Epithelial cell of esophagus (primary cell): ENCODE results near the gene ESCO1.

Source experiments
- DNase-seq: peaks from one replicate; pipeline ENCODE4 v3.0.0; 2010; ENCODE audit warnings: low read depth
- H3K4me3 ChIP-seq: 2 replicates; pipeline ENCODE4 v1.5.1; 2011; ENCODE audit warnings: mild to moderate bottlenecking, low read length, control low read depth
- CTCF ChIP-seq: IDR thresholded peaks from 2 replicates; pipeline ENCODE4 v1.5.1; 2011; ENCODE audit warnings: low read depth, mild to moderate bottlenecking, low read length, control low read depth, inconsistent platforms; ENCODE audit not compliant: insufficient read depth; ENCODE audit errors: missing control alignments

The ESCO1 gene

GRCh38 chr18:21526463-21526862 is 74.0 kb downstream of the ESCO1 start:
- H3K4me3 ChIP-seq: no peak overlapping the region
- DNase-seq: no peak
- TF ChIP-seq CTCF: no peak

- no peak overlapping the region for H3K4me3 ChIP-seq
- no peak for DNase-seq
- no peak for TF ChIP-seq CTCF
These were observed 74.6 kb downstream of the ESCO1 start for GRCh38 chr18:21525916-21526315.

DNA sequence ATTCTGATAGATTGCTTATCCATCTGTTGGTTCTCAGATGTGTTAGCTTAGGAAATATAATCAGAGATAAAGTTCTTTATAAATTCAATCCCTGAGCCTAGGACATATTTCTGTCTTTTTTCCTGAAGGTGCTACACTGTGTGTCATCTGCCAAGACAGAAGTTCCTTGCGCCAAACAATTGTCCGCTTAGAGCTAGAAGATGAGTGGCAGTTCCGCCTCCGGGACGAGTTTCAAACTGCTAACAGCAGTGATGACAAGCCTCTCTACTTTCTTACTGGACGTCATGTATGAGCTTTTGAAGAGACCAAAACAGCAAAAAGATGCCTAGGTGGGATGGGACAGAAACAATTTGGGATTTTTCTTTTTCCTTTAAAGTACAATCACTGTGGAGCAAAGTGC is 78.0 kb downstream of the ESCO1 start:
- no peak for DNase-seq
- no peak overlapping the region for H3K4me3 ChIP-seq
- TF ChIP-seq CTCF: no peak

- DNase-seq: peak; percentile 32
- no peak overlapping the region for H3K4me3 ChIP-seq
- TF ChIP-seq CTCF: no peak
These were observed 86.8 kb downstream of the ESCO1 start for GRCh38 chr18:21513741-21514140.

DNA sequence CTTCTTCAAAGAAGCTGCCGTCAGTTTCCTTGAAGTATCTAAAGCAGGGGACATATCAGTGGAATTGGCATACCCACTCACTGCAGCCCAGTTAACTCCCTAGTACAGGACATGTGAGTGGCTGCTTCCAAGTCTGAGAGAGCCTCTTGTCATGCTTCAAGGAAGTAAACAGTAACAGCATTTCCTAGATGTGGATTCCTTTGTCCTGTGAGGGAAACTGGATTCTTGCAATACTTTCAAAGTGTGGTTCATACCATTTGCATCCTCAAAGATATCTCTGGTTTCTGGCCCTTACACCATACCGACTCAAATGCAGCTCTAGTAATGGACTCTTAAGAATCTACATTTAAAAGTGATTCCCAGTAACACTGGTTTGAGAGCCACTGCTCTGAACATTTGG is 87.2 kb downstream of the ESCO1 start:
- no peak for TF ChIP-seq CTCF
- DNase-seq: no peak
- no peak overlapping the region for H3K4me3 ChIP-seq

GRCh38 chr18:21509062-21509461 is 91.4 kb downstream of the ESCO1 start:
- no peak for TF ChIP-seq CTCF
- H3K4me3 ChIP-seq: no peak overlapping the region
- DNase-seq: no peak

- no peak overlapping the region for H3K4me3 ChIP-seq
These were observed 92.4 kb downstream of the ESCO1 start for GRCh38 chr18:21507913-21508701.

More at GRCh38 chr18:21507913-21508701, 92.4 kb downstream of the ESCO1 start:
- DNase-seq: no peak
- TF ChIP-seq CTCF: no peak
